ENCODE measurements around the gene INIP. TPM values are rescaled to one million over a fixed set of nuclear protein-coding genes. Genes with fewer than 3 reads are reported as not detected.

INIP gene
- total RNA-seq, 1 experiment from 2014 or later = 24.5 TPM

- Histone ChIP-seq H3K14ac (ENCODE audit: insufficient read depth, low read length) (no peak overlapping the region), H3K27ac (ENCODE audit: insufficient read length, low read depth, low read length) (no peak overlapping the region), H2BK120ac (ENCODE audit: low read depth, low read length, poor library complexity, severe bottlenecking) (no peak overlapping the region), H4K5ac (ENCODE audit: insufficient read length, low read depth, low read length) (no peak overlapping the region), H3K4me1 (ENCODE audit: insufficient read depth, low read length) (peaks cover 5% of the 10 kb centered on the region; the same call in 1 of the 2 replicates), H3K27me3 (ENCODE audit: insufficient read depth, low read length) (no peaks in the 10 kb centered on the region), H2AK5ac (ENCODE audit: insufficient read length, low read length) (no peak overlapping the region), H4K91ac (ENCODE audit: insufficient read length, low read depth, low read length) (no peak overlapping the region), H3K18ac (ENCODE audit: insufficient read length, low read depth, low read length) (no peak overlapping the region), H3K4me2 (ENCODE audit: insufficient read depth, insufficient read length, low read length) (no peak overlapping the region), H3K9ac (ENCODE audit: extremely low read depth, insufficient read length, low read length) (no peak overlapping the region), H3K23me2 (ENCODE audit: insufficient read length, low read depth, low read length, poor library complexity, severe bottlenecking) (no peaks in the 10 kb centered on the region), H3K56ac (ENCODE audit: insufficient read length, low read depth, low read length) (no peak overlapping the region), H3K23ac (ENCODE audit: insufficient read length, low read depth, low read length) (no peak overlapping the region), H3K79me1 (ENCODE audit: insufficient read depth, low read depth, low read length, poor library complexity, severe bottlenecking) (no peaks in the 10 kb centered on the region), H2BK20ac (ENCODE audit: low read depth, low read length, poor library complexity, severe bottlenecking) (no peak overlapping the region), H3T11ph (ENCODE audit: low read length) (no peak overlapping the region), H4K8ac (replicated peaks; ENCODE audit: insufficient read length, low read depth, low read length) (no peak overlapping the region), H4K20me1 (ENCODE audit: control insufficient read depth, insufficient read depth, insufficient read length) (no peaks in the 10 kb centered on the region), H2AFZ (ENCODE audit: low read length) (no peak overlapping the region), H2BK12ac (ENCODE audit: insufficient read length, low read depth, low read length) (no peak overlapping the region), H2BK15ac (ENCODE audit: low read depth, low read length) (no peak overlapping the region), H3K9me3 (ENCODE audit: control insufficient read depth, low read depth, low read length) (no peaks in the 10 kb centered on the region), H3K79me2 (ENCODE audit: insufficient read depth, low read length) (no peaks in the 10 kb centered on the region), H2BK5ac (ENCODE audit: insufficient read length, low read length) (no peak overlapping the region), H3K4ac (ENCODE audit: low read depth, low read length) (no peak overlapping the region)
- Mint-ChIP-seq H3K36me3 (ENCODE audit: insufficient read depth in 1 of 3, low read depth in 3 of 3) (peaks cover 8 to 16% (median 9%) of the 10 kb centered on the region in 3 experiments; a peak in 6 of 7 replicates), H3K27ac (peak overlapping the region; percentile 16 to 76 (median 37)), H3K4me3 (no peak overlapping the region), H3K9me3 (no peaks in the 10 kb centered on the region), H3K4me1 (peaks cover 36 to 38% of the 10 kb centered on the region in 2 experiments), H3K27me3 (ENCODE audit: low read depth) (no peaks in the 10 kb centered on the region)
- no CpG with 5 or more reads among the region's 3 CpGs for WGBS (ENCODE audit: extremely low coverage, insufficient read length, low lambda C conversion rate)
- TF ChIP-seq, protein P1, sequence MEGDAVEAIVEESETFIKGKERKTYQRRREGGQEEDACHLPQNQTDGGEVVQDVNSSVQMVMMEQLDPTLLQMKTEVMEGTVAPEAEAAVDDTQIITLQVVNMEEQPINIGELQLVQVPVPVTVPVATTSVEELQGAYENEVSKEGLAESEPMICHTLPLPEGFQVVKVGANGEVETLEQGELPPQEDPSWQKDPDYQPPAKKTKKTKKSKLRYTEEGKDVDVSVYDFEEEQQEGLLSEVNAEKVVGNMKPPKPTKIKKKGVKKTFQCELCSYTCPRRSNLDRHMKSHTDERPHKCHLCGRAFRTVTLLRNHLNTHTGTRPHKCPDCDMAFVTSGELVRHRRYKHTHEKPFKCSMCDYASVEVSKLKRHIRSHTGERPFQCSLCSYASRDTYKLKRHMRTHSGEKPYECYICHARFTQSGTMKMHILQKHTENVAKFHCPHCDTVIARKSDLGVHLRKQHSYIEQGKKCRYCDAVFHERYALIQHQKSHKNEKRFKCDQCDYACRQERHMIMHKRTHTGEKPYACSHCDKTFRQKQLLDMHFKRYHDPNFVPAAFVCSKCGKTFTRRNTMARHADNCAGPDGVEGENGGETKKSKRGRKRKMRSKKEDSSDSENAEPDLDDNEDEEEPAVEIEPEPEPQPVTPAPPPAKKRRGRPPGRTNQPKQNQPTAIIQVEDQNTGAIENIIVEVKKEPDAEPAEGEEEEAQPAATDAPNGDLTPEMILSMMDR (conservative IDR thresholded peaks at IDR 0.05) = no peak
- DNase-seq = no peak
Measured at GRCh38 chr9:112655668-112656067, 62.2 kb downstream of the INIP start.

All from H9 (cell line).